ENCODE measurements around the gene KREMEN1. TPM values are rescaled to one million over a fixed set of nuclear protein-coding genes. Genes with fewer than 3 reads are reported as not detected.

KREMEN1 gene
- total and polyA plus RNA-seq, 2 of the 4 experiments (the other 2 are of a cell fraction) = 2.9 to 4.6 TPM

Small RNA genes lying within 50 kb of the gene (microRNA-seq; reads per million reads assigned to microRNA genes)
- not detected for gene RNU6-1219P (ENCODE audit: insufficient read depth, insufficient read length)
- gene RNU6-810P (ENCODE audit: insufficient read depth, insufficient read length) = not detected

Small RNA genes lying within 50 kb of the gene (small RNA-seq; reads per million reads assigned to genes)
- gene RNU6-1219P (0 reads per million in 5 experiments), gene RNU6-810P (0 reads per million in 5 experiments)

Other genes with a start within 250 kb of the KREMEN1 start
- gene ZNRF3, start 189.5 kb upstream of the KREMEN1 start, total RNA-seq (2012; rRNA removed) = 1.4 TPM in 2 replicates
- gene ZNRF3, start 189.5 kb upstream of the KREMEN1 start, polyA plus RNA-seq (2012; rRNA removed) = 2.4 and 3.3 TPM in 2 replicates
- gene C22orf31, start 11.2 kb upstream of the KREMEN1 start, total RNA-seq (2012; rRNA removed) = not detected in 2 replicates
- gene C22orf31, start 11.2 kb upstream of the KREMEN1 start, polyA plus RNA-seq (2012; rRNA removed) = not detected in 2 replicates
- 0.28 and 0.54 TPM in 2 replicates for gene EMID1, start 132.9 kb downstream of the KREMEN1 start, total RNA-seq (2012; rRNA removed)
- gene EMID1, start 132.9 kb downstream of the KREMEN1 start, polyA plus RNA-seq (2012; rRNA removed) = 1.2 and 1.3 TPM in 2 replicates
- 5.7 and 6.9 TPM in 2 replicates for gene RHBDD3, start 194.9 kb downstream of the KREMEN1 start, total RNA-seq (2012; rRNA removed)
- 21.2 and 21.5 TPM in 2 replicates for gene RHBDD3, start 194.9 kb downstream of the KREMEN1 start, polyA plus RNA-seq (2012; rRNA removed)
- 414 and 518 TPM in 2 replicates for gene EWSR1, start 195.2 kb downstream of the KREMEN1 start, total RNA-seq (2012; rRNA removed)
- 243 and 267 TPM in 2 replicates for gene EWSR1, start 195.2 kb downstream of the KREMEN1 start, polyA plus RNA-seq (2012; rRNA removed)
- 1.4 TPM in 2 replicates for gene GAS2L1, start 233.6 kb downstream of the KREMEN1 start, total RNA-seq (2012; rRNA removed)
- 15.6 and 22.5 TPM in 2 replicates for gene GAS2L1, start 233.6 kb downstream of the KREMEN1 start, polyA plus RNA-seq (2012; rRNA removed)
- not detected in 2 replicates for gene RASL10A, start 242.7 kb downstream of the KREMEN1 start, total RNA-seq (2012; rRNA removed)
- 0.07 and 0.26 TPM in 2 replicates for gene RASL10A, start 242.7 kb downstream of the KREMEN1 start, polyA plus RNA-seq (2012; rRNA removed)